NCI-H2107 (cell line): ENCODE results near the gene CD101.

Experiments
- DNase-seq: peaks from one replicate; lab custom pipeline; 2025; lab: John Stamatoyannopoulos, UW

Gene CD101

GRCh38 chr1:117014209-117014608 is 12.6 kb downstream of the CD101 start:
- DNase-seq = no peak

- no peak for DNase-seq
Measured at GRCh38 chr1:117015724-117016123, 14.2 kb downstream of the CD101 start.

DNA sequence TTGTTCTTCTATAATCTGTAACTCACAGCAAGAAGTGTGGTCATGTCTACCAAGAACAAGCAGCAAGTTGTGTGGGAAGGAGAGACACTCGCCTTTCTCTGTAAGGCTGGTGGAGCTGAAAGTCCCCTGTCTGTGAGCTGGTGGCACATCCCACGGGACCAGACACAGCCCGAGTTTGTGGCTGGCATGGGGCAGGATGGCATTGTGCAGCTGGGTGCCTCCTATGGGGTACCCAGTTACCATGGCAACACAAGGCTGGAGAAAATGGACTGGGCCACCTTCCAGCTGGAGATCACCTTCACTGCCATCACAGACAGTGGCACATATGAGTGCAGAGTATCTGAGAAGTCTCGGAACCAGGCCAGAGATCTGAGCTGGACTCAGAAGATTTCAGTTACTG is 15.5 kb downstream of the CD101 start:
- DNase-seq = no peak

DNA sequence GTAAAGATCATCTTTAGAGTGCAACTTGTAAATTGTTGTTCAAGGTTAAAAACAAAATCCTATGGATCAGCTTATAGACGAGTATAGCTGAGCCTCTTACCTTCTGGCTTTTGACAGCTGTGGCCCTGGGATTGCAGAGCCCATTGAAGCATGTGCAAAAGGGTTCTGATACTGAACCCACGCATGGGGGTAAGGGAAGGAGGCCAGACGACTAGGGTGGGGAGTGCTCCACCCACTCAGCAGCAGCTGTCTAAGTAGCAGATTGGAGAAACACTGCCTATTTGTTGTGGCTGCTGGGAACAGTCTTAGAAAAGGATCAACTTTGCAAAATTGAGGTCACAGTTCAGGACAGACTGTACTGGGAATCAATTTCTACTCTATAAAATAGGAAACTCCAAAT is 16.1 kb downstream of the CD101 start:
- no peak for DNase-seq

DNA sequence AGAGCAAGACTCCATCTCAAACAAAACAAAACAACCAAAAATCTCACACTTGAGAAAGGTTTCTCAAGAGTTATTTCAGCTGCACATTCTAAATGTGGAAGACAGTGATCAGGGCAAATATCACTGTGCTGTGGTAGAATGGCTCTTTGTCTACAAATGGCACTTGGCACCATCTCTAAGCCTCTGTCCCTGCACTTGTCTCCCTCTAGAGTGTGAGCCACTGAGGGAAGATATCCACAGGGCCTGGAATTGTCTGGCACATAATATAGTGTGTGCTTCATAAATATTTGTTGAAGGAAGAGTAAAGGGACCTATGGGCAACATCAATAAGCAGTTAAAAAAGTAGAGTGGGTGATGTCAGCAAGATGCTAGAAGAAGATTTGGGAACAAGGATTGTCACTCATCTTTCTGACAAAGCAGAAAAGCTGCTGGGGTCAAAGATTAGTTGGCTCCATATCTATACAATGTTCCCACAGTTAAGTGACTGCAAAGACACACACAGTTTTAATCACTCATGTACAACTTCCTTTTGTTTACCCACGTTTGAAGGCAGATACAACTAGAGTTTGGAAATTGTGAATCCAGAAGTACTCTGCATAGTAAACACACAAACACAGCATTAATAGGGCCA is 19.1 kb downstream of the CD101 start:
- no peak for DNase-seq

DNA sequence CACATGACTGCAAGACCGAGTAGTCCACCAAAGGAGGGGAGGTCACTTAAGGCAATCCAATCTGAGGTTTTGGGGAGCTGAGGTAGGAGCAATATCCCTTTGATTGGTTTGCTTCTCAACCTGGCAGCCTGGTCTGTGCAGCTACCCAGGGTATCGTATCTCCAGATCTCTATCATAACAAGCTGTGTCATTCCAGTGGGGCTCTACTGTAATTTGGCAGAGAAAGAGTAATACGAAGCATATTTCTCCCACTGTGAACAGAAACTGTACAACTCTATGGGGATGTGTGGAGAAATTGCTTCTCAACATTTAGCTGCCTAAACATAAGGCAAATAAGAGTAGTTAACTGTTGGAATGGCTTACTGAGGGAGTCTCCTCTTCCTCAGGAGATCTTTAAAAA is 20.6 kb downstream of the CD101 start:
- no peak for DNase-seq

GRCh38 chr1:117025568-117025967 is 24.0 kb downstream of the CD101 start:
- no peak for DNase-seq

GRCh38 chr1:117026361-117026760 is 24.8 kb downstream of the CD101 start:
- DNase-seq = no peak

DNA sequence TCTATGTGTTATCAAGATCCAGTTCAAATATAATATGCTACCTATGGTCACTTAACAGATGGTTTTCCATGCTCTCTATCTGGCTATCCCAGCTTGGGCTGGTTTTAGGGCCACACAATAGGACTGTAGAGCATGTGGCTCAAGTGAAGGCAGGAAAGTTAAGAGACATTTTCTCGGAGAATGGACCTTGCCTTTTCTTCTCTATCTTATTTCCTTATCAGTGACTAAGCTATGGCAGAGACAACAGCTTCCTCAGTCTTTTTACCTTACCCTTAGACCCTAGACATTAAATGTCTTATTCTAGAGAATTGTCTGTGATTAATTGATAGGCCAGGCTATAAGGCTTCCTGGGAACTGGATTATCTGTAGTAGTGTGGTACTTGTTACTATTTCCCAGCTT is 28.1 kb downstream of the CD101 start:
- DNase-seq = no peak

- no peak for DNase-seq
Measured at GRCh38 chr1:117030271-117030877, 28.8 kb downstream of the CD101 start.

DNA sequence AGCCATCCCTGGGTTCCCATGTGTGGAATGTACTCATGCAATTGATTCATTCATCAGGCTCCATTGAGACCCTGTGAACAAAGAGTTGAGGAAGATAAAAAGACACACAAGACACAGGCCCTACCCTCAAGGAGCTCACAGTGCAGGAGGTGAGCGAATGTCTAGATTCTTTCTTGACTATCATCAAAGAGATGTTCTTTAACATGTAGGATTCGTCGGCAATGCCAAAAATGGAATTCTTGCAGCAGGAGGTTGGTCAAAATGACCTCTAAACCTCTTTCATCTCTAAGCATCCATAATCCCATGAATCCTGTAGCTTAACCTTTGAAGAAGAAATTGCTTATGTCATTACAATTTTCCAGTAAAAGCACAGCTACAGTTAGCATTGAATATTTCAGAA is 30.7 kb downstream of the CD101 start:
- no peak for DNase-seq

GRCh38 chr1:117032681-117033539 is 31.4 kb downstream of the CD101 start:
- no peak for DNase-seq

- no peak for DNase-seq
Measured at GRCh38 chr1:117033772-117034171, 32.2 kb downstream of the CD101 start.

- no peak for DNase-seq
Measured at GRCh38 chr1:117034791-117035290, 33.3 kb downstream of the CD101 start.

- DNase-seq = no peak
Measured at GRCh38 chr1:117036018-117036461, 34.5 kb downstream of the CD101 start.

GRCh38 chr1:117037802-117038201 is 36.2 kb downstream of the CD101 start:
- no peak for DNase-seq

GRCh38 chr1:117038236-117038635 is 36.7 kb downstream of the CD101 start:
- DNase-seq = no peak

DNA sequence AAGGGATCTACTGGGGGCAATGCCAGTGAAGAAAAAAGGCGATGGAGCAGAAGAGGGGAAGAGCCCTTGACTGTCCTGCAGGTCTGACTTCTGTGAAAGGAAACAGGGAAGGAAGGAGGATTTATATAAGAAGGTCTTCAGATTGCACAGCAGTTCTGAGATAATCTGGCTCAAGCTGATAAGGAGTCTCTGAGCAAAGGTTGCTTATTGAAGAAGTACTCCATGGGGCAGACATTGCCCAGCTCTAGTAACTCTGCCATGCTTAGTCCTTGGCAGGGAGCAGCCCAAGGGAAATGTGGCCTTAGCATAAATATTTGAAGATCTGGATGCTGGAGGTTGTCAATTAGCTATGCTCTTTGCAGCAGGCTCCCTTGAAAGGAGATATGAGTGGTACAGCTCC is 42.7 kb downstream of the CD101 start:
- DNase-seq = no peak

DNA sequence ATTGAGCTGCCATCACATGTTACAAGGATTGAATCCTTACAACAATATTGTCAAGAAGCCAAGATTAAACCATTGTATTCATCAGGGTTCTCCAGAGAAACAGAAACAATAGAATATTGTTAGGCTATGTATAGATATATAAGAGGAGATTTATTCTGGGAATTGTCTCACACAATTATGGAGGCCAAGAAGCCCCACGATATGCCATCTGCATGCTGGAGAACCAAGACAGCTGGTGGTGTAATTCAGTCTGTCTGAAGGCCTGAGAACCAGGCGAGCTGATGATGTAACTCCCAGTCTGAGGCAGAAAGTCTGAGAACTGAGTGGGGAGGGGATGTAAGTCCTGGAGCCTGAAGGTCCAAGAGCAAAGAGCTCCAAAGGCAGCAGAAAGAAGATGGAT is 44.1 kb downstream of the CD101 start:
- DNase-seq = no peak

DNA sequence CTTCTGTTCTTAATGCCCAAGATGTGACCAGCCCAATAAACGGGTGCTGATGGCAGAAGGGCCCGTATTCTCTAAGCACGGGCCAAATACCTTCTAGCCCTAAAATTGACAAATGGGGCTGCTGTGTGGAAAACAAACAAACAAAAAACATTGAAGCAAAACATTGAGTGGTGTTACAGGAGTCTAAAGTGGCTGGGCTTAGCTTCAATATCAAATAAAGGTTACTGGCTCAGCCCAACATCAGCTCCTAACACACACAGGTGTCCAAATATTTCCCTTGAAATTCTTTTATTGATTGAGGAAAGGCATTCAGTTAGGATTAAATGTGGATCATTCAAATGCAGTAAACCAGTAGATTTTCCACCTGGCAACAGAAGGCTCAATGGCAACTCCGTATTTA is 45.2 kb downstream of the CD101 start:
- DNase-seq = no peak

DNA sequence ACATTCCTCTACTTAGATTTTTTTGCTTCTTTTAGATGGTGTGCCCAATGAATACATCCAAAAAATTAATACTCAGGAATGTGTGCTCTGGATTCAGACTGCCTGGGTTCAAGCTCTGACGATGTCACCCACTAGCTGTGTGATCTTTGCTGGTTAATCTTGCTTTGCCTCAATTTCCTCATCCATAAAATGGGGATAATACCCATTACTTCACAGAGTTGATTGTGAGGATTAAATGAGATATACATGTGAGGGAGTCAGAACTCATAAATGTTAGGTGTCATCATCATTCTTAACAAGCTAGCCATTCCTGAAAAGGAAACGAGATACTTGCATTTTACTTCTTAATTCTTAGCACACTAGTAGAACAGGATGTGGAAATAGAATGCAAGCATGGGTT is 45.7 kb downstream of the CD101 start:
- no peak for DNase-seq

- no peak for DNase-seq
Measured at GRCh38 chr1:117049857-117050256, 48.3 kb downstream of the CD101 start.
